ENCODE measurements around the gene MPRIP.

The MPRIP gene

DNA sequence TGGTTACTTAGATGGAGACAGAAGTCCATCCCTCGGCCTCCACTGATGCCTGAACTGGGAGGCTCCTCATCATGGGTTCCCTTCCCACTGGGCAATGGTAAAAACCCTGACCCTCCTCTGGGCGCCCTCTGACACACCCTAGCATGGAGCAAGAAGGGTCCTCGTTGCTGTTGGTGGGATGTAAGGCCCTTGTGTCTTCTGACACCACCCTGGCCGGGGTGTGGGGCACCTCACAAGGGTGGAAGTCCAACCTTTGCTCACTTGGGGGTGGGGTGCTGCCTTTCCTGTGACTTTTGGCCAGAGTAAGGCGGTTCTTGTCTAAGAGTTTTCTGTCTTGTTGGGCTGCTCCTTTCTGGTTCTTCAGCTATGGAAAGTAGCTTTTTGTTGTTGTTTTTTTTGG lies 28.7 kb downstream of the MPRIP start:
- DNase-seq (ENCODE audit: low spot score): no peak

DNA sequence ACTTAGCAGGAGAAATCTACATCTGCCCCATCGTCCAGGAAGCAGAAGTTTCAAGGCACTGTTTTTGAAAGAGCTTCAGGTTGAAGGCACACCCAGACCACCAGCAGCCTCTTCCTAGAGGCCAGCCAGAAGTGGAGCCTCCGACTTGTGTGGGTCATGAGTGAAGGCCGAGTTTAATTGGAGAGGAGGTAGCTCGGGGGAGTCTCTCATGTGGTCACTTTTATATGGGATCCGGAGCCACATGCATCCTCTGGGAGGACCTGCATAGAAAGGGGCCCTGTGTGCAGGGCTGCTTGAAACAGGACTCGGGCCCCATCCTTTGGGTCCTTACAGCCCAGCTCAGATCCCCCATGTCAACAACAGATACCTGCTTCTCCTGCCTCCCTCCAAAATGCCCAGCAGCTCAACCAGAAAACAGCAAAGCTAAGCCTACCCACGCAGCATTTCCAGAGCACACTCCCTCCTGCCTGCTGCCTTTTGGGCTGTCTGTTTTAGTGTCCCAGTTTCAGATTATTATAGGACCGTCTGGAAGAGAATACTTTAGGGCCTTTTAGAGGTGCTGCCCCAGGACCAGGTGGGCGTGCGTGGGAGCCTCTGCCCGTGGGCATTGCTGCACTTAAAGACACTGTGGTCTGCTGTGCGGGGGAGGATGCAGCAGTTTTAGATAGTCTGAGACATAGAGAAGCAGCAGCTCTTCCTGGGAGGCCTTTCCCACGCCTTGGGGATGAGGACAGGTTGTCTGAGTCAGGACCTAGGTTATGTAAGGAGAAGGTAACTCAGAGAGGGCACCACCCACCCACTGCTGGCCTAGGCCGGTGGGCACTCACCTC lies 29.5 kb downstream of the MPRIP start:
- no peak for DNase-seq (ENCODE audit: low spot score)

GRCh38 chr17:17072546-17072945 lies 30.3 kb downstream of the MPRIP start:
- no peak for DNase-seq (ENCODE audit: low spot score)

DNA sequence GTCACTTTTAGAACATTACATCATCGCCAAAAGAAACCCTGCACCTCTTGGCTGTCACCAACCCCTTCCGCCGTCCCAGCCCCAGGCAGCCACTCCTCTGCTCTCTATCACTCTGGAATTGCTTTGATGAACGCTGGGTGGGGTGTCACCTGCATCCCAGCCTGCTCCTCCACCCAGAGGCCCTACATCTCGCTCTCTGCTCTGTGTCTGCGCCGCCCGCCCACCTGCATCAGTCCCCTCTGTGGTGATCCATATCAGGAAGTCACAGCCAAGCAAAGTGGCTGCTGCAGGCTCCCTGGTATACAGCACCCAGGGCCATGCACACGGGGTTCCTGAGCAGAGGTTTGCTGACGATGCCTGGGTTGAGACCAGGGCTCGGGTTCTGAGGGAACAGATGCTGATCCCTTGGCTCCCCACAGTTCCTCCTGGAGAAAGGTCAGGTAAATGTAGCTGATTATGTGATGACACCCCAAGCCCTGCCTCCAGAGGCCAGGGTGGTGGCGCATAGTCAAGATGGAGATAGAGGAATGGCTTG lies 30.8 kb downstream of the MPRIP start:
- DNase-seq (ENCODE audit: low spot score): no peak

- no peak for DNase-seq (ENCODE audit: low spot score)
These were observed 31.5 kb downstream of the MPRIP start for GRCh38 chr17:17073581-17074403.

DNA sequence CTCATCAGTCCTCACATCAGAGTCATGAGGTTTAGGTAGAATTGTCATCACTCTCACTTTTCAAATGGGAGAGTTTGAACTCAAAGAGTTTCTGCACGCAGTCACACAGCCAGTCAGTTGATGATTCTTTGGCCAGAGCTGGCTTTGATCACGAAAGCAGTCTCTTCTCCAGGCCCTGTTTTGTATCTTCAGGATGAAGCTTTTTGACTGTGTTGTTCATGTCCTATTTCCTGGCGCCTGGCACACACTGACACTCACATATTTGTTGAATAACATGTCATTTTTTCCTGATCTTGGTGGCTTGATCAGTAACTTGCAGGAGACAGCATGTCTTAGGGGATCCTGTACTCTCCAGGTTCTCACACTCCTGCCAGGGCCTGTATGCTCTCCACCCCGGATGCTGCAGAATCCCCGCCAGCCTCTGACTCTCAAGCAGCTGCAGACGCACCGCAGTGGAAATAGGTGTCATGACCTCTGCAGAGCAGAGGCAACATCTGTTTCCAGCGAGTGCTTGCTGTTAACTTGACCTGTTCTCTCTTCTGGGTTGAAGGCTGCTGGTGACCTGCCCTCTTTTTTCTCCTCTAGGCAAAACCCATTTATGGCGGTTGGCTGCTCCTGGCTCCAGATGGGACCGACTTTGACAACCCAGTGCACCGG lies 33.0 kb downstream of the MPRIP start:
- no peak for DNase-seq (ENCODE audit: low spot score)

DNA sequence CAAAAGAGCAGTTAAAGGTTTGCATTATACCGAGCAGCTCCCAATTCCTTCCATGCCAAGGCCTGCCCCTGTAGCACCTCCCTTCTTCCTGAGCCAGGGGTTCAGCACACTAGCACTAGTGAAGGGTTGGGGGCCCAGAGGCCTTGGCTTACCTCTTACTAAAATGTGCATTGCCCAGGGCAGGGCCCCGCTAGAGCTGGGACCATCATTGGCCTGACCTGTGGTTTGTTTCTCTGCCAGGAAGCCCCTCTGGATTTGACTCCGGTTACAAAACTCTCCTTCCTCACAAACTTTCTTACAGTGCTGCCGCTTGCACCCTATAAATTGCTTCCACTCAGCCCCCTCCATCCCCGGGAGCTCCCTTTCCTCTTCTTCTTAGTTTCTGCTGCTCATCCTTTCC lies 33.8 kb downstream of the MPRIP start:
- DNase-seq (ENCODE audit: low spot score): no peak

DNA sequence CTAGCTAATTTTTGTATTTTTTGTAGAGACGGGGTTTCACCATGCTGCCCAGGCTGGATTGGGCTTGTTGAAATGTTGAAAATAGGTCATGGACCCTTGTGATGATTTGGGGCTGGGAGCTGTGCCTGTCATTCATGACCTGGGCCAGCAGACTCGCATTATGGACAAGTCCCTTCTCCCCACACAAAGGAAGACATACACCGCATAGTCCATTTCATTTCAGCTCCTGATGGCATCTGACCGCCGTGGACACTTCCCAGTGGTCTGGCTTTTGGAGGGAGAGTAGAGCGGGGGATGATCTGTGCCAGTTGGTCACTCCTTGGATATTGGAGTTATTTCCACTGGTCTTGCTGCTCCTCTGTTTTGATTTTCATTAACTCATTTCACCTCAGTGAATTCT lies 34.8 kb downstream of the MPRIP start:
- no peak for DNase-seq (ENCODE audit: low spot score)

DNA sequence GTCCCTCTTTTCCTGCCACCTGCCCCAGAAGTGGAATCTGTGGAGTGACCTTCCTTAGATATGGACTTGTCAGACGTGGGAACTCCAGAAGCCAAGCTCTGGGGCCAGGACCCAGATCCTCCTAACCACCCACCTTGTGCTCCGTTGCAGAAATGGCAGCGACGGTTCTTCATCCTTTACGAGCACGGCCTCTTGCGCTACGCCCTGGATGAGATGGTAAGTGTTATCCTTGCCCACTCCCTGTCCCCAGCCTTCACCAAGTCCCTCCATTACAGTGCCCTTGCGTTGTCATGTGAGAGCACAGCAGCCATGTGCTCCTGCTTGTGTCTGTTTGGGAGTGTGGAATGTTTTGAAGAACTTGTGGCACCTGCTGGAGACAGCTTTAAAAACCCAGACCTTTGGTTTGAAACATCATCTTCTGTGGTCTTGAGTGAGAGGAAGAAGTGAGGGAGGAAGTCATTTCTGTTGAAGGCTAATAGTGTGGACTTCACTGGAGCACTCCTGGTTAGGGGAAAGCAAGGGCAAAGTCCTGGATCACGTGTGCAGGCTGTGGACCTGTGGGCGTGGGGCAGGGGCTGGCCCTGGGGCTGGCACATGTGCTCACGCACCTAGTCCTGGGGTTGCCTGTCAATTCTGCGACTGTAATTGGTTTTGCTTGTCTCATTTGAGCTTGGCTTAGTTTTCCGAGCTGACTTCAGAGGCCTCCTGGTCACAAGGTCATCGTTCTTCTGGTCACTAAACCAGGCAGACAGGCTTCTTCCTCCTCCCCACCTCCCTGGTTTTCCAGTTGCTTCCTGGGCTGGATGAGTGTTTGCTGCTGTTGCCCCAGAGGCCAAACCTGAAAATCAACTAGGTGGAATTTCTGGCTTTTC lies 35.8 kb downstream of the MPRIP start:
- DNase-seq (ENCODE audit: low spot score): no peak

- DNase-seq (ENCODE audit: low spot score): no peak
These were observed 36.6 kb downstream of the MPRIP start for GRCh38 chr17:17078832-17079231.

- no peak for DNase-seq (ENCODE audit: low spot score)
These were observed 37.1 kb downstream of the MPRIP start for GRCh38 chr17:17079336-17079735.

GRCh38 chr17:17079761-17080160 lies 37.5 kb downstream of the MPRIP start:
- DNase-seq (ENCODE audit: low spot score): no peak

DNA sequence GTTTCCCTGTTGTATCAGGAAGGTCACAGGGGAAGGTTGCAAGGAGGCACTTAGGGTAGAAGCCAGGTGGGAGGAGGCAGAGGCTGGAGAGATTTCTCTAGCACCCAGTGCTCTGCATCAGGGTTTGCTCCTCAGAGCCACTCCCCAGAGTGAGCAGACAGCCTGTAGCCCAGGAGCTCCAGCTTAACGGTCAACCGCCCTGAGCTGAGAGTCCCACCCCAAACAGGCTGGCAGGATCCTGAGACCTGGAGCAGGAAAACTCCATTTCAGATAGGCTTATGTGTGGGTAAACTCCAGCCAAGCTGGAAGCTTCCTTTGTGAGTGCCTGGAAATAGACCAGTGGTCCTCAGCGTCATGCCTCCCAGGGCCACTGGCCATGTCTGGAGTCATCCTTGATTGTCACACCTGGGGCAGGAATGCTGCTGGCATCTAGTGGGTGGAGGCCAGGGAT lies 37.9 kb downstream of the MPRIP start:
- DNase-seq (ENCODE audit: low spot score): no peak

- no peak for DNase-seq (ENCODE audit: low spot score)
These were observed 38.5 kb downstream of the MPRIP start for GRCh38 chr17:17080781-17081180.

DNA sequence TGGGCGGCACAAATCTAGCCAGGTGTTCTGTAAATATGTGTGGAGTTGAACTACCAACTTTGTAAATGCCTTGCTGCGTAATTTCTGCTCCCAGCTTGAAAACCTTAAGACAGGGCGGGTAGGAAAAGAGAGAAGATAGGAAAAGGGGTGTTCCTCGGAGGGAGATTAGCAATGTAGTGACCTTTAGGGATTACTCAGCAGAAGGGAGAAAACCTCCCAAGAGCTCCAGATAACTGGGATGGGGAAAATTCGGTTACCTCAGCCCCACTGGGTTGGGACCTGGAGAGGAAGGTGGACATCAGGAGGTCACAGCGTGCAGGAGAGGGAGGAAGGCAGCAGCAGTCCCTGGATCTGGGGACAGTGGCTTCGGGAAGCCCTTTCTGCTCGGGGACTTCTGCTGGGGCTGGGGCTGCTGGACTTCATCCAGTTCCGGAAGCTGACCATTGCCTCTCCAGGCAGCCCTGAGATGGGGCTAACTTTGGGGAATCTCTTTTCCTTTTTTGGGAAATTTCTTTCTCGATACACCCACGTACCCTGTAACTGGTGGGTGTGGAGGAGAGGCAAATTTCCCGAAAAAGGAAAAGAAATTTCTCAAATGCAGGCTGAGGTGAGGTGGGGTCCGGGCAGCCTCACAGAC lies 39.2 kb downstream of the MPRIP start:
- DNase-seq (ENCODE audit: low spot score): no peak

DNA sequence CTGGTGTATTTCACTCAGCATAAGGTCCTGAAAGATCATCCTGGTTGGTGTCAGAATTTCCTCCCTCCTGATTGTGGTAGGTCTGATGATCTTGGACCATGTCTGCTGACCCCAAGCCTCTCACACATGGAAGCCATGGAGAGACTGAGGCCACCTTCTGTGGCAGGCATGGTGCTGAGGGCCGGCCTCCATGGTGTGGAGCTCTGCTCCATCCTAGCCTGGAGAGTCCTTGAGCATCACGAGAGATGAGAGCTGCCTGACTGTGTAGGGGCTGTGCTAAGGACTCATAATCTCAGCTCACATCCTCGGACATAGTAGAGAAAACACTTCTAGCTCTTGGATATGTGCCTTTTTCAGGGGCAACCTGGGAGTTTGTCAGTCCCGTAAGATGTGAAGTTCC lies 40.6 kb downstream of the MPRIP start:
- DNase-seq (ENCODE audit: low spot score): no peak

DNA sequence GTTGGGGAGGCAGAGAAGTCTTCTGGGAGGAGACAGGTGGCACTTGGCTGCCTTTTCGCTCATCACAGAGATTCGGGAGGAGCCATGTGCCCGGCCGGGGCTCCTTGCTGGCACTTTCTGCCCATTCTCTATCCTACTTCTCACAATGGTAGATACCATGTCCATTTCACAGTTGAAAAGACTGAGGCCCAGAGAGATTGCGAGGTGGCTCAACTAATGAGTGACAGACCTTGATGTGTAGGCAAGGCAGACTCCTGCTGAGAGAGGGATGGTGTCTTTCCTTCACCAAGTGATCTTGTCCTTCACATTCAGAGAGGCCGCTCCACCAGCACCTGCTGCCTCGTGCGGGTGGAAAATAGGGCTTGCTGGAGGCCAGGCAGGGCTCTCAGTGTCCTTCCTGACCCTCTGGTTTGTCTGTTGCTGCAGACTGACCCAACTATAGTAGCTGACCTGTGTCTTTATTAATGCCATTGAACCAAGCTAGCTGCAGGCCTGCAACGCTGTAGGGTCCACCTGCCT lies 42.1 kb downstream of the MPRIP start:
- DNase-seq (ENCODE audit: low spot score): no peak

GRCh38 chr17:17084941-17085340 lies 42.7 kb downstream of the MPRIP start:
- DNase-seq (ENCODE audit: low spot score): no peak

DNA sequence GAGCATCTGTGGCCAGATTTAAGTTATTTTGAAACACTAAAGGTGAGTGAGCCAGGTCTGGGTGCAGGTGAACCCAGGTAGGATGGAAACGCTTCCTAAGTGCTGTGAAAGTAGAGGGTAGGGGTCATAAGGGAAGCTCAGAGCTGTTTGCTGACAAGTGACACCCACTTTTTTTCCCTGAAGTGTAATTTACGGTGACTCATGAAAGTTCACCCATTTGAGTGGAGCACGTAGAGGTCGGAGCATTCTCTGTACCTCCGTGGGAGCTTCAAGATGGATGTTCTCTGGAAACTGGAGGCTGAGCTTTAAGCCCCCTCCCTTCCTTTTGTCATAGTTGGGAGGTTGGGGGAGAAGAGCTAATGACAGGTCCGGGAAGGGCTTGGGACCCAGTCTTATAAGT lies 44.3 kb downstream of the MPRIP start:
- no peak for DNase-seq (ENCODE audit: low spot score)

DNA sequence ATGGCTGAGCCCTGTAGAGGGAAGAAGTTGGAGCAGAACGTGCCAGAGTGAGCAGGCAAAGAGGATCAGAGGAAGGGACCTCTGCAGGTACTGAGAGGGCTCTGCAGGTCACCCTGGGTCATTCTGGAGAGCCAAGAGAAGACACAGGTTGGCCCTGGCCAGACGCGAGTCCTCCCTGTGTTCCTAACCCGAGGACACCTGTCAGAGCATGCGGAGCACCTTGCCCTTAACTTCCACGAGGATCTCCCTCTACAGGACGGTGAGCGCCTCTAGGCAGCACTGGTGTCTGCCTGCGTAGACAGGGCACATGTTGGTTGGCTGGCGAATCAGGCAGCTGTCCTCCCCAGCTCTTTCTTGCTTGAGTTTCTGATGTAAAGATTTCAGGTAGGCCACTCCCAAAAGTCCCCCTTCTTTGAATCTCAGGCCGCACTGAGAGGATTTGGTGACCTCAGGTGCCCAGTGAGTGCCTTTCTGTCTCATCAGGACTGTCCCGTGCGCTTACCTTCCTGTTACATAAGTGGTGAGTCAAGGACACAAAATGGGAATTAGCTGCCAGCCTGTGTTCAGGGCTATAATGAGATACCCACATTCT lies 45.3 kb downstream of the MPRIP start:
- DNase-seq (ENCODE audit: low spot score): no peak
